ENCODE results near the gene DACH1. TPM values are rescaled to one million over a fixed set of nuclear protein-coding genes. Genes with fewer than 3 reads are reported as not detected.

DACH1 gene
- total and polyA plus RNA-seq, 2 of the 8 experiments (the other 6 are each of a cell fraction or from before 2014, with no cell fraction given) = 0.12 to 0.67 TPM

GRCh38 chr13:71702253-71702652 is 164.8 kb downstream of the DACH1 start (continued):
- no peak for TF ChIP-seq SIN3A (conservative IDR thresholded peaks at IDR 0.05 in 1 of 2, IDR thresholded peaks at IDR 0.05 in 1 of 2; ENCODE audit: low read depth in 1 of 2, low read length in 2 of 2)
- TF ChIP-seq ZNF274 (IDR thresholded peaks at IDR 0.05; ENCODE audit: borderline replicate concordance, extremely low read depth, low read length) = no peak
- TF ChIP-seq JUND (IDR thresholded peaks at IDR 0.05; ENCODE audit: low read length) = no peak

All from H1 (cell line).